WTC11 (cell line): ENCODE measurements around the gene RNGTT. TPM values are rescaled to one million over a fixed set of nuclear protein-coding genes. Genes with fewer than 3 reads are reported as not detected.

Source experiments
- ATAC-seq: fragments of 200-7000 bp; cut with Tn5 transposase; 2 replicates; pipeline ENCODE4 v1.10.0; 2021; ENCODE audit warnings: mild to moderate bottlenecking, moderate library complexity
- CTCF ChIA-PET: fragments of 300-600 bp; sonication (Branson Sonifier 250); formaldehyde crosslinking; loops from one replicate; lab custom pipeline; 2021; ENCODE audit warnings: antibody characterized with exemption; lab: Charles Lee
- POLR2A ChIA-PET: fragments of 350-600 bp; sonication (Branson Sonifier 250); formaldehyde crosslinking; loops from one replicate; lab custom pipeline; 2021; ENCODE audit warnings: antibody characterized with exemption; lab: Charles Lee
- DNase-seq: peaks from one replicate; pipeline ENCODE4 v3.0.0; 2021; ENCODE audit warnings: low spot score
- H3K27ac Mint-ChIP-seq: 2 replicates; pipeline ENCODE4 v1.8.0; 2021; ENCODE audit warnings: mixed read lengths
- H3K27me3 Mint-ChIP-seq: 2 replicates; pipeline ENCODE4 v1.8.0; 2021; ENCODE audit warnings: low read depth, mild to moderate bottlenecking, moderate library complexity, mixed read lengths
- H3K36me3 Mint-ChIP-seq: 2 replicates; pipeline ENCODE4 v1.8.0; 2021; ENCODE audit warnings: mixed read lengths
- H3K4me1 Mint-ChIP-seq: 2 replicates; pipeline ENCODE4 v1.8.0; 2022; ENCODE audit warnings: mixed read lengths
- H3K4me3 Mint-ChIP-seq: 2 replicates; pipeline ENCODE4 v1.8.0; 2021; ENCODE audit warnings: mild to moderate bottlenecking, moderate library complexity, mixed read lengths
- H3K9me3 Mint-ChIP-seq: 2 replicates; pipeline ENCODE4 v1.8.0; 2021; ENCODE audit warnings: mixed read lengths
- FOXP1 ChIP-seq: sonication (generic); formaldehyde crosslinking; IDR thresholded peaks from 2 replicates; pipeline ENCODE4 v1.8.0; 2022; ENCODE audit warnings: missing genetic modification reagents, mild to moderate bottlenecking, moderate library complexity, borderline replicate concordance
- HMGA2 ChIP-seq: fragments of 250-450 bp; sonication (Bioruptor Pico); IDR thresholded peaks from 2 replicates; pipeline ENCODE4 v1.4.0; 2021; ENCODE audit warnings: mild to moderate bottlenecking, moderate library complexity
- NFYB ChIP-seq: sonication (generic); formaldehyde crosslinking; conservative IDR thresholded peaks from 2 replicates; pipeline ENCODE4 v1.8.0; 2022; ENCODE audit warnings: low read depth, missing genetic modification reagents
- NR1H2 ChIP-seq: sonication (generic); formaldehyde crosslinking; IDR thresholded peaks from 2 replicates; pipeline ENCODE4 v1.9.0; 2021; ENCODE audit warnings: mild to moderate bottlenecking, moderate library complexity, missing genetic modification reagents
- OVOL2 ChIP-seq: fragments of 250-450 bp; sonication (Bioruptor Pico); IDR thresholded peaks from 2 replicates; pipeline ENCODE4 v1.9.0; 2021; ENCODE audit warnings: mild to moderate bottlenecking, borderline replicate concordance
- RORB ChIP-seq: fragments of 250-450 bp; sonication (Bioruptor Pico); IDR thresholded peaks from 2 replicates; pipeline ENCODE4 v1.9.0; 2021; ENCODE audit warnings: mild to moderate bottlenecking
- ZNF396 ChIP-seq: fragments of 250-450 bp; sonication (Bioruptor Pico); IDR thresholded peaks from 2 replicates; pipeline ENCODE4 v1.8.0; 2021; ENCODE audit warnings: mild to moderate bottlenecking, moderate library complexity, borderline replicate concordance
- total RNA-seq: library from RNA; stranded (reverse); gene quantifications from 3 replicates; pipeline ENCODE4 v1.2.3, GENCODE V29; 2021
- TF ChIP-seq, protein P1 (sequence below): fragments of 250-450 bp; sonication (Bioruptor Pico); IDR thresholded peaks from 2 replicates; pipeline ENCODE4 v1.9.0; 2021; ENCODE audit warnings: mild to moderate bottlenecking
- TF ChIP-seq, protein P2 (sequence below): sonication (generic); formaldehyde crosslinking; IDR thresholded peaks from 2 replicates; pipeline ENCODE4 v1.8.0; 2022; ENCODE audit warnings: mild to moderate bottlenecking, missing genetic modification reagents
- TF ChIP-seq, protein P3 (sequence below): fragments of 250-450 bp; sonication (Bioruptor Pico); IDR thresholded peaks from 2 replicates; pipeline ENCODE4 v2.1.2; 2022; ENCODE audit warnings: mild to moderate bottlenecking, moderate library complexity
- TF ChIP-seq, protein P4 (sequence below): sonication (generic); formaldehyde crosslinking; IDR thresholded peaks from 2 replicates; pipeline ENCODE4 v1.8.0; 2022; ENCODE audit warnings: mild to moderate bottlenecking, missing genetic modification reagents
- TF ChIP-seq, protein P5 (sequence below): fragments of 250-450 bp; sonication (Bioruptor Pico); conservative IDR thresholded peaks from 2 replicates; pipeline ENCODE4 v1.9.0; 2021; ENCODE audit warnings: mild to moderate bottlenecking
- TF ChIP-seq, protein P6 (sequence below): sonication (generic); formaldehyde crosslinking; IDR thresholded peaks from 2 replicates; pipeline ENCODE4 v1.8.1; 2022; ENCODE audit warnings: mild to moderate bottlenecking, missing genetic modification reagents, moderate library complexity, borderline replicate concordance

Gene RNGTT
- total RNA-seq, 1 experiment from 2014 or later: 20.4 TPM

DNA sequence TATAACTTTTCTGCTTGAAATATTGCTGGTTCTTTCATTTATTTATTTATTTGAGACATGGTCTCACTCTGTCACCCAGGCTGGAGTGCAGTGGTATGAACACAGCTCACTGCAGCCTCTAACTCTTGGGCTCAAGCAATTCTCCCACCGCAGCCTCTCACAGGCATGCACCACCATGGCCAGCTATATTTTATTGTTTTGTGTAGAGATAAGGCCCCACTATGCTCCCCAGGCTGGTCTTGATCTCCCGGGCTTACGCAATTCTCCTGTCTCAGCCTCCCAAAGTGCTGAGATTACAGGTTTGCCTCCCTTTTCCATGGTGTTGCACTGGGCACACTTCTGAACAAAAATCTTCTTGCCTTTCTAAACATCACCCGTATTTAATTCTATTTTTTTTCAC is 39.1 kb upstream of the RNGTT start (continued):
- TF ChIP-seq, protein P1, sequence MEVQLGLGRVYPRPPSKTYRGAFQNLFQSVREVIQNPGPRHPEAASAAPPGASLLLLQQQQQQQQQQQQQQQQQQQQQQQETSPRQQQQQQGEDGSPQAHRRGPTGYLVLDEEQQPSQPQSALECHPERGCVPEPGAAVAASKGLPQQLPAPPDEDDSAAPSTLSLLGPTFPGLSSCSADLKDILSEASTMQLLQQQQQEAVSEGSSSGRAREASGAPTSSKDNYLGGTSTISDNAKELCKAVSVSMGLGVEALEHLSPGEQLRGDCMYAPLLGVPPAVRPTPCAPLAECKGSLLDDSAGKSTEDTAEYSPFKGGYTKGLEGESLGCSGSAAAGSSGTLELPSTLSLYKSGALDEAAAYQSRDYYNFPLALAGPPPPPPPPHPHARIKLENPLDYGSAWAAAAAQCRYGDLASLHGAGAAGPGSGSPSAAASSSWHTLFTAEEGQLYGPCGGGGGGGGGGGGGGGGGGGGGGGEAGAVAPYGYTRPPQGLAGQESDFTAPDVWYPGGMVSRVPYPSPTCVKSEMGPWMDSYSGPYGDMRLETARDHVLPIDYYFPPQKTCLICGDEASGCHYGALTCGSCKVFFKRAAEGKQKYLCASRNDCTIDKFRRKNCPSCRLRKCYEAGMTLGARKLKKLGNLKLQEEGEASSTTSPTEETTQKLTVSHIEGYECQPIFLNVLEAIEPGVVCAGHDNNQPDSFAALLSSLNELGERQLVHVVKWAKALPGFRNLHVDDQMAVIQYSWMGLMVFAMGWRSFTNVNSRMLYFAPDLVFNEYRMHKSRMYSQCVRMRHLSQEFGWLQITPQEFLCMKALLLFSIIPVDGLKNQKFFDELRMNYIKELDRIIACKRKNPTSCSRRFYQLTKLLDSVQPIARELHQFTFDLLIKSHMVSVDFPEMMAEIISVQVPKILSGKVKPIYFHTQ (CRISPR knock-in tag): no peak
- TF ChIP-seq, protein P2, sequence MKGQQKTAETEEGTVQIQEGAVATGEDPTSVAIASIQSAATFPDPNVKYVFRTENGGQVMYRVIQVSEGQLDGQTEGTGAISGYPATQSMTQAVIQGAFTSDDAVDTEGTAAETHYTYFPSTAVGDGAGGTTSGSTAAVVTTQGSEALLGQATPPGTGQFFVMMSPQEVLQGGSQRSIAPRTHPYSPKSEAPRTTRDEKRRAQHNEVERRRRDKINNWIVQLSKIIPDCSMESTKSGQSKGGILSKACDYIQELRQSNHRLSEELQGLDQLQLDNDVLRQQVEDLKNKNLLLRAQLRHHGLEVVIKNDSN (CRISPR knock-in tag): no peak

DNA sequence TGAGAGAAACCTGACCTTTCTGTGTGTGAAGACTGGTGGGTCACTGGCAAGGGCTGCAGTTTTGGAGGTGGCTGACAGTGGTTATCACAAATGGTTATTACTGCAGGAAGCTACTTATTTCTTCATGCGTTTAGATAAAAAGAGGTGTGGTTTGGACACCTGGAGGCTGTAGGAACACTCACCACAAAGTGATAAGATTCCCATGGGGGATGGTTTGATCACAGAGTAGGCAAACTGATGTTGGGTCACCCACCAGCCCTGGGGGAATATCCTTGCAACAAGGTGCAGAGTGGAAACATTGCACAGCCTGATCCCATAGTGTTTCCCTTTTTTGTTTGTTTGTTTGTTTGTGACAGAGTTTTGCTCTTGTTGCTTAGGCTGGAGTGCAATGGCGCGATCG is 33.9 kb upstream of the RNGTT start:
- DNase-seq: no peak
- peaks cover 9% of the 10 kb centered on the region for H3K4me1 Mint-ChIP-seq
- ChIA-PET POLR2A (no interaction called here), CTCF (interaction anchor here (1.4 kb wide), 1 partner anchor 82 kb away, joined by 4 read pairs; no protein-coding TSS in a partner anchor)
- H3K27me3 Mint-ChIP-seq: no peaks in the 10 kb centered on the region
- no peaks in the 10 kb centered on the region for H3K9me3 Mint-ChIP-seq
- H3K4me3 Mint-ChIP-seq: no peak overlapping the region
- H3K36me3 Mint-ChIP-seq: no peaks in the 10 kb centered on the region
- no peak for ATAC-seq
- H3K27ac Mint-ChIP-seq: no peak overlapping the region
- TF ChIP-seq NR1H2 (no peak), ZNF396 (no peak), FOXP1 (CRISPR knock-in tag) (no peak), NFYB (CRISPR knock-in tag) (no peak), HMGA2 (CRISPR knock-in tag) (no peak), OVOL2 (CRISPR knock-in tag) (no peak), RORB (no peak)
- TF ChIP-seq, protein P3, sequence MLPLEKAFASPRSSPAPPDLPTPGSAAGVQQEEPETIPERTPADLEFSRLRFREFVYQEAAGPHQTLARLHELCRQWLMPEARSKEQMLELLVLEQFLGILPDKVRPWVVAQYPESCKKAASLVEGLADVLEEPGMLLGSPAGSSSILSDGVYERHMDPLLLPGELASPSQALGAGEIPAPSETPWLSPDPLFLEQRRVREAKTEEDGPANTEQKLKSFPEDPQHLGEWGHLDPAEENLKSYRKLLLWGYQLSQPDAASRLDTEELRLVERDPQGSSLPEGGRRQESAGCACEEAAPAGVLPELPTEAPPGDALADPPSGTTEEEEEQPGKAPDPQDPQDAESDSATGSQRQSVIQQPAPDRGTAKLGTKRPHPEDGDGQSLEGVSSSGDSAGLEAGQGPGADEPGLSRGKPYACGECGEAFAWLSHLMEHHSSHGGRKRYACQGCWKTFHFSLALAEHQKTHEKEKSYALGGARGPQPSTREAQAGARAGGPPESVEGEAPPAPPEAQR (CRISPR knock-in tag): no peak
- TF ChIP-seq, protein P1 (CRISPR knock-in tag): no peak
- TF ChIP-seq, protein P4, sequence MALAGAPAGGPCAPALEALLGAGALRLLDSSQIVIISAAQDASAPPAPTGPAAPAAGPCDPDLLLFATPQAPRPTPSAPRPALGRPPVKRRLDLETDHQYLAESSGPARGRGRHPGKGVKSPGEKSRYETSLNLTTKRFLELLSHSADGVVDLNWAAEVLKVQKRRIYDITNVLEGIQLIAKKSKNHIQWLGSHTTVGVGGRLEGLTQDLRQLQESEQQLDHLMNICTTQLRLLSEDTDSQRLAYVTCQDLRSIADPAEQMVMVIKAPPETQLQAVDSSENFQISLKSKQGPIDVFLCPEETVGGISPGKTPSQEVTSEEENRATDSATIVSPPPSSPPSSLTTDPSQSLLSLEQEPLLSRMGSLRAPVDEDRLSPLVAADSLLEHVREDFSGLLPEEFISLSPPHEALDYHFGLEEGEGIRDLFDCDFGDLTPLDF (CRISPR knock-in tag): no peak
- TF ChIP-seq, protein P5, sequence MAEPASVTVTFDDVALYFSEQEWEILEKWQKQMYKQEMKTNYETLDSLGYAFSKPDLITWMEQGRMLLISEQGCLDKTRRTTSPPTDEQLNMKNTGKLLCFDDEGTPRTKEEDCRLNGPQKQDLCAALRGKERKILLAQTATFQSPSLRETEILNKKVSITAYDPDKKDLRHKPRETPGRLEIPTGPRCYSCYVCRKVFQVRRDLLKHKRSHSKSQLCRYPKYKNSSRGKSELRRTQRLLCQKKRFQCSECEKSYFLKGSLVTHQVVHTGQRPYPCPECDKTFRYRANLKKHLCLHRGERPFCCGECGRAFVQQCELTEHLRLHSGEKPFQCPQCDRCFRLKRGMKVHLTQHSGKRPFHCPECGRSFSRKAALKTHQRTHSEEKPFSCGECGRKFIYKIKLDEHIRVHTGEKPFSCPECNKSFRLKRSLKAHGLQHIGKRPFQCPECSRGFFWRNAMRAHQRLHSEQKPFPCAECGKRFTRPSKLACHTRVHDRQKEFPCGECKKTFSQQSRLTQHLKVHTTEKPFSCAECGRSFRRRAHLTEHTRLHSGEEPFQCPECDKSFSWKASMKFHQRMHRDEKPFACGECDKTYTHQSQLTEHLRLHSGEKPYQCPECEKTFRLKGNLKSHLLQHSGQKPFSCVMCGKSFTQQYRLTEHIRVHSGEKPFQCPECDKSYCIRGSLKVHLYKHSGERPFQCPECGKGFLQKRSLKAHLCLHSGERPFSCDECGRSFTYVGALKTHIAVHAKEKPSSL: no peak
- TF ChIP-seq, protein P6, sequence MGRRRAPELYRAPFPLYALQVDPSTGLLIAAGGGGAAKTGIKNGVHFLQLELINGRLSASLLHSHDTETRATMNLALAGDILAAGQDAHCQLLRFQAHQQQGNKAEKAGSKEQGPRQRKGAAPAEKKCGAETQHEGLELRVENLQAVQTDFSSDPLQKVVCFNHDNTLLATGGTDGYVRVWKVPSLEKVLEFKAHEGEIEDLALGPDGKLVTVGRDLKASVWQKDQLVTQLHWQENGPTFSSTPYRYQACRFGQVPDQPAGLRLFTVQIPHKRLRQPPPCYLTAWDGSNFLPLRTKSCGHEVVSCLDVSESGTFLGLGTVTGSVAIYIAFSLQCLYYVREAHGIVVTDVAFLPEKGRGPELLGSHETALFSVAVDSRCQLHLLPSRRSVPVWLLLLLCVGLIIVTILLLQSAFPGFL (CRISPR knock-in tag): no peak
- TF ChIP-seq, all 79 proteins: peak for 0
